Gastrocnemius medialis (tissue), 4 donors: ENCODE measurements around the gene TTPAL. TPM values are rescaled to one million over a fixed set of nuclear protein-coding genes. Genes with fewer than 3 reads are reported as not detected.

Experiments used
- ATAC-seq, 2 donors: fragments of 150-250 bp; one replicate each; pipeline ENCODE4 v1.9.1; 2016
- DNase-seq, 2 donors: peaks; one replicate each; pipeline ENCODE4 v3.0.0-alpha.2; 2019
- H3K27ac ChIP-seq, 4 donors: fragments of 200-600 bp; sonication (generic); 1 replicate in 1 of 4; 2 replicates in 3 of 4; pipeline ENCODE4 v1.5.1; 2016 to 2018; ENCODE audit warnings: mild to moderate bottlenecking in 2 of 4, moderate library complexity in 1 of 4
- H3K27me3 ChIP-seq, 3 donors: fragments of 200-600 bp; sonication (generic) in 2 of 3; 1 replicate in 1 of 3; 2 replicates in 2 of 3; pipeline versions ENCODE4 v1.5.1 to v1.6.0; 2016 to 2019; ENCODE audit warnings: mild to moderate bottlenecking in 1 of 3, moderate library complexity in 1 of 3
- H3K36me3 ChIP-seq, 2 donors: fragments of 200-600 bp; sonication (generic) in 1 of 2; one replicate each; pipeline ENCODE4 v1.5.1; 2017 to 2018
- H3K4me1 ChIP-seq, 2 donors: fragments of 200-600 bp; sonication (generic) in 1 of 2; one replicate each; pipeline ENCODE4 v1.5.1; 2016 to 2017; ENCODE audit warnings: mild to moderate bottlenecking in 2 of 2
- H3K4me3 ChIP-seq, 4 donors: fragments of 200-600 bp; sonication (generic) in 3 of 4; 1 replicate in 1 of 4; 2 replicates in 3 of 4; pipeline ENCODE4 v1.5.1; 2016 to 2019; ENCODE audit warnings: mild to moderate bottlenecking in 2 of 4
- H3K9me3 ChIP-seq, 3 donors: fragments of 200-600 bp; sonication (generic) in 2 of 3; 1 replicate in 1 of 3; 2 replicates in 2 of 3; pipeline ENCODE4 v1.5.1; 2016 to 2019
- POLR2A ChIP-seq, 2 donors: fragments of 450-650 bp; IDR thresholded peaks; one replicate each; pipeline ENCODE4 v1.6.1; 2017; ENCODE audit warnings: antibody characterized with exemption in 2 of 2, mild to moderate bottlenecking in 2 of 2, moderate library complexity in 2 of 2
- in situ Hi-C, 4 donors: fragments of 200-750 bp; cut with MboI; loops; one replicate each; pipeline versions ENCODE4 v1.15.0 to v1.8.0; 2017; ENCODE audit warnings: low sequenced_read_pairs in 4 of 4
- intact Hi-C: fragments of 100-400 bp; cut with DNase I; formaldehyde crosslinking; loops from one replicate; pipeline ENCODE4 v1.15.1; 2023; ENCODE audit warnings: low total_unique reads
- total RNA-seq, 4 donors: library from RNA; depleted of rRNA; stranded (reverse); fragments of >200 nt; gene quantifications; one replicate each; pipeline versions ENCODE4 v1.1.0 to v1.2.3, GENCODE V29; 2016
- TF ChIP-seq, protein P1 (sequence below), 5 experiments: fragments of 450-650 bp in 3 of 5; fragments of 200-600 bp in 2 of 5; sonication (generic) in 2 of 5; IDR thresholded peaks in 4 of 5; conservative IDR thresholded peaks in 1 of 5; 1 replicate in 4 of 5; 2 replicates in 1 of 5; pipeline ENCODE4 v1.5.1; 2016 to 2019; ENCODE audit warnings: antibody characterized with exemption in 5 of 5, mild to moderate bottlenecking in 3 of 5, moderate library complexity in 3 of 5

The TTPAL gene
- total RNA-seq, 4 donors from 2014 or later = 3.5 to 5.0 (median 4.7) TPM

DNA sequence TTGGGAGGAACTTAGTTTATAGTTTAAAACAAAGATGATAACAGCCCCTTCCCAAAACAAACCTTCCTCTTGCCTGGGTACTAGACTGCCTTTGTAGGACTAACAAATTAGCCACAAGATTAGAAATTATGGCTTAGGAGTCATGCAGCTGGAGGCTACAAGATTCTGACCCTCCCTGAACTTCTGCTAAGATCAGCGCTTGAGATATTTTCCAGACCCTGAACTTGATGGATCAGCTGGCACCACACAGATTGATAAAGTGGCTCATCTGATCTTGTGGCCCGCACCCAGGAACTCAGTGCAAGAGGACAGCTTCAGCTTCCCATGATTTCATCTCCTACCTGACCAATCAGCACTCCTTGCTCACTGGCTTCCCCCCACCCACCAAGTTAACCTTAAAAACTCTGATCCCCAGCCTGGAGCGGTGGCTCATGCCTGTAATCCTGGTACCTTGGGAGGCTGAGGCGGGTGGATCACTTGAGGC, 52.1 kb downstream of the TTPAL start:
- no peak for TF ChIP-seq POLR2A (IDR thresholded peaks at IDR 0.05)
- TF ChIP-seq, protein P1, sequence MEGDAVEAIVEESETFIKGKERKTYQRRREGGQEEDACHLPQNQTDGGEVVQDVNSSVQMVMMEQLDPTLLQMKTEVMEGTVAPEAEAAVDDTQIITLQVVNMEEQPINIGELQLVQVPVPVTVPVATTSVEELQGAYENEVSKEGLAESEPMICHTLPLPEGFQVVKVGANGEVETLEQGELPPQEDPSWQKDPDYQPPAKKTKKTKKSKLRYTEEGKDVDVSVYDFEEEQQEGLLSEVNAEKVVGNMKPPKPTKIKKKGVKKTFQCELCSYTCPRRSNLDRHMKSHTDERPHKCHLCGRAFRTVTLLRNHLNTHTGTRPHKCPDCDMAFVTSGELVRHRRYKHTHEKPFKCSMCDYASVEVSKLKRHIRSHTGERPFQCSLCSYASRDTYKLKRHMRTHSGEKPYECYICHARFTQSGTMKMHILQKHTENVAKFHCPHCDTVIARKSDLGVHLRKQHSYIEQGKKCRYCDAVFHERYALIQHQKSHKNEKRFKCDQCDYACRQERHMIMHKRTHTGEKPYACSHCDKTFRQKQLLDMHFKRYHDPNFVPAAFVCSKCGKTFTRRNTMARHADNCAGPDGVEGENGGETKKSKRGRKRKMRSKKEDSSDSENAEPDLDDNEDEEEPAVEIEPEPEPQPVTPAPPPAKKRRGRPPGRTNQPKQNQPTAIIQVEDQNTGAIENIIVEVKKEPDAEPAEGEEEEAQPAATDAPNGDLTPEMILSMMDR (IDR thresholded peaks at IDR 0.05 in 4 of 5, conservative IDR thresholded peaks at IDR 0.05 in 1 of 5) = no peak
- in situ Hi-C loops (loop anchor here (25.0 kb wide), 2 partner anchors 140 to 210 kb away; partner anchors contain the start of gene KCNK15 (in 1 of the 4)), intact Hi-C loops (no loop called here)
- no peak overlapping the region for H3K27ac ChIP-seq
- DNase-seq (no peak), ATAC-seq (no peak)
- H3K27me3 ChIP-seq = no peaks in the 10 kb centered on the region
- H3K4me1 ChIP-seq = peaks cover 8 to 11% of the 10 kb centered on the region in 2 donors
- no peaks in the 10 kb centered on the region for H3K36me3 ChIP-seq
- no peak overlapping the region for H3K4me3 ChIP-seq
- H3K9me3 ChIP-seq = no peaks in the 10 kb centered on the region

DNA sequence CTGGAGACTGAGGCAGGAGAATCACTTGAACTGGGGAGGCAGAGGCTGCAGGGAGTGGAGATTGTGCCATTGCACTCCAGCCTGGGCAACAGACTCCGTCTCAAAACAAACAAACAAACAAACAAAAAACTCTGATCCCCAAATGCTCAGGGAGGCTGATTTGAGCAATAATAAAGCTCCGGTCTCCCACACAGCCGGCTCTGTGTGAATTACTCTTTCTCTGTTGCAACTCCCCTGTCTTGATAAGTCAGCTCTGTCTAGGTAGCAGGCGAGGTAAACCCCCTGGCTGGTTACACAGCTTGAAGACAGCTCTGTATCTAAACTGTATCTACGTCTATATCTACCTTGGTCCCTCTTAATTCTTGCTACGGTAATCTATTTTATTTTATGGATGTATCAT, 52.6 kb downstream of the TTPAL start:
- no peaks in the 10 kb centered on the region for H3K27me3 ChIP-seq
- no peak overlapping the region for H3K4me3 ChIP-seq
- intact Hi-C loops = no loop called here
- H3K4me1 ChIP-seq = peaks cover 9 to 15% of the 10 kb centered on the region in 2 donors
- no peaks in the 10 kb centered on the region for H3K9me3 ChIP-seq
- no peak overlapping the region for H3K27ac ChIP-seq
- DNase-seq (no peak), ATAC-seq (no peak)
- TF ChIP-seq, protein P1 (IDR thresholded peaks at IDR 0.05 in 4 of 5, conservative IDR thresholded peaks at IDR 0.05 in 1 of 5) = no peak
- TF ChIP-seq POLR2A (IDR thresholded peaks at IDR 0.05) = no peak
- in situ Hi-C loops = loop anchor here (25.0 kb wide), 2 partner anchors 141 to 209 kb away; partner anchors contain the start of gene KCNK15 (in 1 of the 4)
- H3K36me3 ChIP-seq = no peaks in the 10 kb centered on the region

DNA sequence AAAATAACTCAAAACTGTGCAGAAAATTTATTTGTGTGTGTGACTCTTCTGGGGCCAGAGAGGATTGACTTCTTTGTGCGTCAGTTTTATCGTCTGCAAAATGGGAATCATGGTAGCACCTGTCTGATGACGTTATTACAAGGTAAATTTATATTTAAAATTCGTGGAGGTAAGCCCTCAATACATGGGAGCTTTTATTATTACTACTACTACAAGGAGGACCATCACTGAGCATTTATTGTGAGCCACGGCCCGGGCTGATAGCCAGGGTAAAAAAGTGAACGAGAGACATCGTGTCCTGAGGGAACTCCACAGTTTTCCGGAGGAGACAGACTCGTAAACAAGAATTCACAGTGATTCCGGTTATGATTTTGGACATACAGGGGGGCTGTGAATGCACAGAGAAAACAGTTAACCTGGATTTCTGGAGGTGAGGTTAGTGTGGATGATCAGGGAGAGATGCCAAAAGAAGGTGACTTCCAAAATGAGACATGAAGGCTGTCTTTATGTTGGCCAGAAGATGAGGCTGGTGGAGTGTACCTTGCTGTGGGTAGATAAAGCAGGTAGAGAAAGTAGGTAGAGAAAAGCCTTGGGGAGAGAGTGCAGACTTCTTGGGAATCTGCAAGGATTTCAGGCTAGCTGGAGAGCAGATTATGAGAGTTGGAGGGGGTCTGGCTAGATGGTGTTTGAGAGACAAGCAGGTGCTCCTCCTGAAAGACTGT, 56.7 kb downstream of the TTPAL start:
- Histone ChIP-seq H3K4me3 (peak overlapping the region; percentile 63 to 82 (median 78)), H3K27ac (peak overlapping the region; percentile 74 to 85 (median 77)), H3K27me3 (no peaks in the 10 kb centered on the region), H3K4me1 (peaks cover 9 to 15% of the 10 kb centered on the region in 2 donors), H3K9me3 (no peaks in the 10 kb centered on the region), H3K36me3 (no peaks in the 10 kb centered on the region)
- DNase-seq (no peak), ATAC-seq (peak; percentile 28 to 38)
- in situ Hi-C loops = loop anchor here (5.0 to 25.0 kb wide), 3 partner anchors 75 to 205 kb away; partner anchors contain the start of gene KCNK15 (in 1 of the 4)
- TF ChIP-seq POLR2A (IDR thresholded peaks at IDR 0.05) = no peak
- TF ChIP-seq, protein P1 (IDR thresholded peaks at IDR 0.05 in 4 of 5, conservative IDR thresholded peaks at IDR 0.05 in 1 of 5) = no peak
- intact Hi-C loops = loop anchor here (5.0 to 10.0 kb wide), 3 partner anchors 148 to 225 kb away; no protein-coding TSS in a partner anchor

DNA sequence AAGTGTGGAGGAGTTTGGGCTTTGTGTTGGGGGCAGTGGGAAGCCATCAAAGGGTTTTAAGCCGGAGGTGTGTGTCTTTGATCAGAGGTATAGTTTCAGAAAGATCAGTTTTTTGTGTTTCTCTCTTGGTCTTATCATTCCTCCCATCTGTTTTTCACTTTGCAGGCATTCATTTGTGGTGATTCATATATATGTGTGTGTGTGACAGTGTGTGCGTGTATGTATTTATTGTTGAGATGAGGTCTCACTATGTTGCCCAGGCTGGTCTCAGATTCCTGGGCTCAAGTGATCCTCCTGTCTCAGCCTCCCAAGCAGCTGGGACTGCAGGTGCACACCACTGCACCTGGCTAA, 57.3 kb downstream of the TTPAL start:
- H3K4me3 ChIP-seq = peak overlapping the region in 2 of 4 donors; percentile 63 to 76
- no peak for ATAC-seq
- in situ Hi-C loops = loop anchor here (5.0 to 25.0 kb wide), 3 partner anchors 74 to 204 kb away; partner anchors contain the start of gene KCNK15 (in 1 of the 4)

More for the DNA sequence above, 57.3 kb downstream of the TTPAL start:
- intact Hi-C loops = loop anchor here (5.0 to 10.0 kb wide), 3 partner anchors 148 to 226 kb away; no protein-coding TSS in a partner anchor
- Histone ChIP-seq H3K9me3 (no peaks in the 10 kb centered on the region), H3K27ac (peak overlapping the region; percentile 74 to 85 (median 77)), H3K4me1 (peaks cover 9 to 15% of the 10 kb centered on the region in 2 donors), H3K36me3 (no peaks in the 10 kb centered on the region), H3K27me3 (no peaks in the 10 kb centered on the region)
- no peak for TF ChIP-seq POLR2A (IDR thresholded peaks at IDR 0.05)
- TF ChIP-seq, protein P1 (IDR thresholded peaks at IDR 0.05 in 4 of 5, conservative IDR thresholded peaks at IDR 0.05 in 1 of 5) = no peak
- DNase-seq = no peak
